Measurements from ENCODE around the gene C4orf33. TPM values are rescaled to one million over a fixed set of nuclear protein-coding genes. Genes with fewer than 3 reads are reported as not detected.

Gene C4orf33
- total RNA-seq, 4 donors from 2014 or later, result 0.26 to 10.9 (median 4.7) TPM

- intact Hi-C loops (cut with DNase I; ENCODE audit: low total_unique reads), result no loop called here
- H3K27me3 ChIP-seq, result no peaks in the 10 kb centered on the region
- H3K27ac ChIP-seq, result no peak overlapping the region
- TF ChIP-seq CTCF (IDR thresholded peaks at IDR 0.05) (no peak), POLR2A (IDR thresholded peaks at IDR 0.05) (no peak)
- no peaks in the 10 kb centered on the region for H3K9me3 ChIP-seq
- H3K4me3 ChIP-seq, result no peak overlapping the region
- no peak for DNase-seq
- no peaks in the 10 kb centered on the region for H3K4me1 ChIP-seq
- H3K36me3 ChIP-seq, result no peaks in the 10 kb centered on the region
Measured at GRCh38 chr4:129149906-129150305, 54.0 kb downstream of the C4orf33 start.

- Histone ChIP-seq H3K36me3 (no peaks in the 10 kb centered on the region), H3K4me3 (no peak overlapping the region), H3K4me1 (no peaks in the 10 kb centered on the region), H3K27ac (no peak overlapping the region), H3K9me3 (no peaks in the 10 kb centered on the region), H3K27me3 (no peaks in the 10 kb centered on the region)
- intact Hi-C loops (cut with DNase I; ENCODE audit: low total_unique reads), result no loop called here
- DNase-seq, result no peak
- TF ChIP-seq CTCF (IDR thresholded peaks at IDR 0.05) (no peak), POLR2A (IDR thresholded peaks at IDR 0.05) (no peak)
Measured at GRCh38 chr4:129152350-129152749, 56.4 kb downstream of the C4orf33 start.

GRCh38 chr4:129153700-129154099 lies 57.7 kb downstream of the C4orf33 start:
- Histone ChIP-seq H3K4me1 (no peaks in the 10 kb centered on the region), H3K27ac (no peak overlapping the region), H3K36me3 (no peaks in the 10 kb centered on the region), H3K4me3 (no peak overlapping the region), H3K9me3 (no peaks in the 10 kb centered on the region), H3K27me3 (no peaks in the 10 kb centered on the region)
- intact Hi-C loops (cut with DNase I; ENCODE audit: low total_unique reads), result no loop called here
- DNase-seq, result no peak
- TF ChIP-seq POLR2A (IDR thresholded peaks at IDR 0.05) (no peak), CTCF (IDR thresholded peaks at IDR 0.05) (no peak)

GRCh38 chr4:129162450-129162849 lies 66.5 kb downstream of the C4orf33 start:
- intact Hi-C loops (cut with DNase I; ENCODE audit: low total_unique reads), result no loop called here
- no peak for DNase-seq
- TF ChIP-seq CTCF (IDR thresholded peaks at IDR 0.05) (no peak), POLR2A (IDR thresholded peaks at IDR 0.05) (no peak)

GRCh38 chr4:129163427-129163826 lies 67.5 kb downstream of the C4orf33 start:
- DNase-seq, result no peak
- no peak for TF ChIP-seq POLR2A (IDR thresholded peaks at IDR 0.05)
- TF ChIP-seq CTCF (IDR thresholded peaks at IDR 0.05), result no peak
- no peaks in the 10 kb centered on the region for H3K4me1 ChIP-seq
- H3K36me3 ChIP-seq, result no peaks in the 10 kb centered on the region
- H3K9me3 ChIP-seq, result no peaks in the 10 kb centered on the region
- intact Hi-C loops (cut with DNase I; ENCODE audit: low total_unique reads), result no loop called here
- no peak overlapping the region for H3K4me3 ChIP-seq
- no peak overlapping the region for H3K27ac ChIP-seq
- H3K27me3 ChIP-seq, result no peaks in the 10 kb centered on the region

More at GRCh38 chr4:129162450-129162849, 66.5 kb downstream of the C4orf33 start:
- Histone ChIP-seq H3K4me1 (no peaks in the 10 kb centered on the region), H3K27ac (no peak overlapping the region), H3K4me3 (no peak overlapping the region), H3K27me3 (no peaks in the 10 kb centered on the region), H3K9me3 (no peaks in the 10 kb centered on the region), H3K36me3 (no peaks in the 10 kb centered on the region)
